HG03469 (cell line): ENCODE measurements around the gene VANGL2.

Source experiments
- ATAC-seq: cut with Tn5 transposase; IDR thresholded peaks from one replicate; pipeline ENCODE4 v1.9.1; 2021; ENCODE audit warnings: mild to moderate bottlenecking, moderate library complexity, moderate number of reproducible peaks; ENCODE audit not compliant: unreplicated experiment

VANGL2 gene

GRCh38 chr1:160404094-160404493, 3.7 kb downstream of the VANGL2 start:
- ATAC-seq: no peak

GRCh38 chr1:160405331-160405877, 5.0 kb downstream of the VANGL2 start:
- no peak for ATAC-seq

- no peak for ATAC-seq
Measured at GRCh38 chr1:160406131-160406968, 6.0 kb downstream of the VANGL2 start.

GRCh38 chr1:160407839-160408801, 7.8 kb downstream of the VANGL2 start:
- no peak for ATAC-seq

GRCh38 chr1:160408864-160409263, 8.5 kb downstream of the VANGL2 start:
- no peak for ATAC-seq

- ATAC-seq: no peak
Measured at GRCh38 chr1:160409486-160409885, 9.1 kb downstream of the VANGL2 start.

- no peak for ATAC-seq
Measured at GRCh38 chr1:160410406-160411005, 10.1 kb downstream of the VANGL2 start.

GRCh38 chr1:160411271-160412027, 11.1 kb downstream of the VANGL2 start:
- ATAC-seq: no peak

- ATAC-seq: no peak
Measured at GRCh38 chr1:160412028-160412362, 11.6 kb downstream of the VANGL2 start.

GRCh38 chr1:160413716-160414115, 13.4 kb downstream of the VANGL2 start:
- no peak for ATAC-seq

GRCh38 chr1:160414881-160415280, 14.5 kb downstream of the VANGL2 start:
- no peak for ATAC-seq

- no peak for ATAC-seq
Measured at GRCh38 chr1:160415696-160416290, 15.4 kb downstream of the VANGL2 start.

GRCh38 chr1:160416369-160416768, 16.0 kb downstream of the VANGL2 start:
- ATAC-seq: no peak

- ATAC-seq: no peak
Measured at GRCh38 chr1:160418483-160418882, 18.1 kb downstream of the VANGL2 start.

- ATAC-seq: no peak
Measured at GRCh38 chr1:160419150-160419837, 18.9 kb downstream of the VANGL2 start.

GRCh38 chr1:160419838-160420169, 19.4 kb downstream of the VANGL2 start:
- no peak for ATAC-seq

- ATAC-seq: no peak
Measured at GRCh38 chr1:160420881-160421842, 20.8 kb downstream of the VANGL2 start.

GRCh38 chr1:160421881-160422280, 21.5 kb downstream of the VANGL2 start:
- no peak for ATAC-seq
